Measurements from ENCODE around the gene BRD2.

BRD2 gene

DNA sequence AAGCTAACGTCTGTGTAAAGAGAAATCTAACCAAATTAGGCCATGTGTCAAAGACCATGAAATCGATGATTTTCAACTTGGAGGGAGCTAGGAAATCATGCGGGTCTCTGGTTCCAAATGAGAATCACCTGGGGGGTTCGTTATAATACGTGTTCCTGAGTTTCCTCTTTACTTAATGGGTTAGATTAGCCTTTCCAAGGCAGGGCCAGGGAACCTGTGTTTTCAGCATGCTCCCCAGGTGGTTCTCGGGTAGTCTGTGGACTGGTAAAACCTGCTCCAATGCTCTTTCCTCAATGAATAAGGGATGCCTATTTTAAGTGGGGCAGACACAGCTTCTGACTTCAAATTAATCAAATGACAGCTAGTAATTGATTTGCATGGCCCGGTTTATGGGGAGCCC, 42.0 kb downstream of the BRD2 start:
- TF ChIP-seq, protein P1, sequence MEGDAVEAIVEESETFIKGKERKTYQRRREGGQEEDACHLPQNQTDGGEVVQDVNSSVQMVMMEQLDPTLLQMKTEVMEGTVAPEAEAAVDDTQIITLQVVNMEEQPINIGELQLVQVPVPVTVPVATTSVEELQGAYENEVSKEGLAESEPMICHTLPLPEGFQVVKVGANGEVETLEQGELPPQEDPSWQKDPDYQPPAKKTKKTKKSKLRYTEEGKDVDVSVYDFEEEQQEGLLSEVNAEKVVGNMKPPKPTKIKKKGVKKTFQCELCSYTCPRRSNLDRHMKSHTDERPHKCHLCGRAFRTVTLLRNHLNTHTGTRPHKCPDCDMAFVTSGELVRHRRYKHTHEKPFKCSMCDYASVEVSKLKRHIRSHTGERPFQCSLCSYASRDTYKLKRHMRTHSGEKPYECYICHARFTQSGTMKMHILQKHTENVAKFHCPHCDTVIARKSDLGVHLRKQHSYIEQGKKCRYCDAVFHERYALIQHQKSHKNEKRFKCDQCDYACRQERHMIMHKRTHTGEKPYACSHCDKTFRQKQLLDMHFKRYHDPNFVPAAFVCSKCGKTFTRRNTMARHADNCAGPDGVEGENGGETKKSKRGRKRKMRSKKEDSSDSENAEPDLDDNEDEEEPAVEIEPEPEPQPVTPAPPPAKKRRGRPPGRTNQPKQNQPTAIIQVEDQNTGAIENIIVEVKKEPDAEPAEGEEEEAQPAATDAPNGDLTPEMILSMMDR (IDR thresholded peaks at IDR 0.05; ENCODE audit: low read depth, low read length): no peak
- DNase-seq: no peak
- Histone ChIP-seq H3K9me3 (no peaks in the 10 kb centered on the region), H3K27me3 (peaks cover 34% of the 10 kb centered on the region), H3K4me3 (ENCODE audit: low read depth, low read length) (no peak overlapping the region), H3K36me3 (no peaks in the 10 kb centered on the region), H3K4me1 (no peaks in the 10 kb centered on the region)

DNA sequence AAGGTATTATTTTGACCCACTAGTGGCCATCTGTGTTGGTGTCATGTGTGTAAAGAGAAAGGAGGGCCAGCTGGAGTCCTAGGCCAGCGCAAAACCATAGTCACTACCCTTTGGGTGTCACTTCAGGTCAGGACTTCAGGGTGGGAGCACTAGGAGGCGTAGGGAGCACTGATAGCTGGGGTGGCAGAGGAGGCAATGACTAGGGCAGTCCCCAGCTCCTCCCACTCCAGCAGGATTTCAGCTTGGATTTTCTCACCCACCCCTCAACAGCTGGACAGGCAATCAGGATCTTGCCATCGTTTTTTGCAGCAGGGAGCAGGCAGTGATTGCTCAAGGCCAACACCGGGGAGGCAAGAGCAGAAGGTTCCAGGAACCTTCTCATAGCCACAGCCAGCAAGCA, 45.2 kb downstream of the BRD2 start:
- DNase-seq: no peak
- H3K4me1 ChIP-seq: no peaks in the 10 kb centered on the region
- no peaks in the 10 kb centered on the region for H3K36me3 ChIP-seq
- TF ChIP-seq, protein P1 (IDR thresholded peaks at IDR 0.05; ENCODE audit: low read depth, low read length): no peak
- peaks cover 65% of the 10 kb centered on the region for H3K27me3 ChIP-seq
- H3K4me3 ChIP-seq (ENCODE audit: low read depth, low read length): no peak overlapping the region
- H3K9me3 ChIP-seq: no peaks in the 10 kb centered on the region

DNA sequence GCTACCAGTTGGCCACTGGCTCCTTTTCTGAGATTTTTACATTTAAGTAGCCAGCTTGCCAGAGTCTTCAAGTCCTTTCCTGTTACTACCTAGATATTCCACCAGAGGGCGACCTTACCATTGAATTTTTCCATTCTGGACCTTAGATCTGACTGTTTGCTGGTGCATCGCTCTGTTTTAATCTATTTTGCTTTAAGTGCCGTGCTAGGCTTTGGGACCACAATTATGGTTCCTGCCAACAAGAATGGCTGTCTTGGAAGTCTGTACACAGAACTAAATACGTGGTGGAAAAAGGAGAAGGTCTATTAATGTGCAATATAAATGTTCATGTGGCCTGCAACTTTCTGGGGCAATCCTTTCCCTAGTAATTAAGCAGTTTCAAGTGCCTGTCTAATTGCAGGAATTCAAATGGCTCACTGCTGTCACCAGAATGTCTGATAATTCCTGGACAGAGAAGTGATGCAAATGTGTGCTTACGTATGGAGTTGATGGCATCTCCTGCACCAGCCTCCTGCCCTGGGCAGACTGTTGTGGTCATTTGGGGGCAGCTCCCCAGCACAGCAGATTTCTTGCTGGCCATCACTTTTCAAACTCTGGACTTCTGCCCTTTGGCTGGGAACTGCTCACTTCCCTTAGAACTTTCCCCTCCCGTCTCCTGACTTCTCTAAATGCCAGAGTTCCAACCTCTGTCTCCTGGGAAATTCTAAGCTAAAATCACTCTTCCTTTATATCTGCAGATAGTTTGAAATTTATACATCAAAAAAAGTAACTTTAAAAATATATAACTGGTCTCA, 46.6 kb downstream of the BRD2 start:
- Histone ChIP-seq H3K4me3 (ENCODE audit: low read depth, low read length) (no peak overlapping the region), H3K27me3 (peaks cover 80% of the 10 kb centered on the region), H3K4me1 (no peaks in the 10 kb centered on the region), H3K36me3 (no peaks in the 10 kb centered on the region), H3K9me3 (no peaks in the 10 kb centered on the region)
- TF ChIP-seq, protein P1 (IDR thresholded peaks at IDR 0.05; ENCODE audit: low read depth, low read length): peak; percentile 62
- DNase-seq: peak; percentile 52

DNA sequence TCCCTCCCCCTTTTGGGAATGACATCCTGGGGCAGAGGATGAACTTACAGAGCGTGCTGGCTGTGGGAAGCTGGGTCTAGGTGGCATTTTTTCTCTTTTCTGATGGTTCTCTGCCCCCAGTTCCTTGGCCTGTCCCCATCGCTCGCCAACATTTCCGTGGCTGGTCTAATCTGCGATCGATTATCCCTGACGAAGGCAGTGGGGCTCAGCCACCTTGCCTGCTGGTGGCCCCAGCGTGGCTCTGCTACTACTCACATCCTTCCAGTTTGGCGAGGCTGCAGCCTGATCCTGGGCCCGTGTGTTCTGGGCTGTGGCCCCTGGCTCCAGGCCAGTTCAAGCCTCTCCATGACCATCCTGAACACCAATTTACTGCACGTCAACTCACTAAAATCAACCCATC, 47.4 kb downstream of the BRD2 start:
- Histone ChIP-seq H3K4me3 (ENCODE audit: low read depth, low read length) (no peak overlapping the region), H3K36me3 (no peaks in the 10 kb centered on the region), H3K27me3 (peaks cover 84% of the 10 kb centered on the region), H3K9me3 (no peaks in the 10 kb centered on the region), H3K4me1 (no peaks in the 10 kb centered on the region)
- no peak for DNase-seq
- TF ChIP-seq, protein P1 (IDR thresholded peaks at IDR 0.05; ENCODE audit: low read depth, low read length): no peak

DNA sequence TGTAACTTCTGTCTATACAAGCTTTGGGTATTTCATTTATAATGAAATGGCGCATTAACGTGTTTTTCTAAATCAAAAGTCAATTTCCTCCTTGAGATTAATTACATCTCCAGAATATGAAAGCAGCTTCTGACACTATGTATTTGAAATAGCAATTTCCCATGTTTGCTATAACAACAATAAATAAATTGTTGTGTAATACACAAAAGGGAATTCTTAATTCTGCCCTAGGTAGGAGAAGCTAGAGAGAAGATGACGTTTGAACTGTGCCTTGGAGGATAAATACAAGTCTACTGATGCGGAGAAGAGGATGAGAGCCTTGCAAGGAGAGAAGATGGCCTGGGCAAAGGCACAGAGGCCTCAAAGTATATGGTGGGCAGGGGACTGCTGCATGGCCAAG, 48.6 kb downstream of the BRD2 start:
- H3K9me3 ChIP-seq: no peaks in the 10 kb centered on the region
- H3K4me1 ChIP-seq: no peaks in the 10 kb centered on the region

More for the DNA sequence above, 48.6 kb downstream of the BRD2 start:
- DNase-seq: no peak
- Histone ChIP-seq H3K27me3 (peaks cover 86% of the 10 kb centered on the region), H3K36me3 (no peaks in the 10 kb centered on the region), H3K4me3 (ENCODE audit: low read depth, low read length) (no peak overlapping the region)
- TF ChIP-seq, protein P1 (IDR thresholded peaks at IDR 0.05; ENCODE audit: low read depth, low read length): no peak

Data from BE2C (cell line).